OCI-LY1 (cell line): ENCODE data around the gene PODNL1.

Source experiments
- H2AFZ ChIP-seq: fragments of 200-600 bp; sonication (generic), shearing (Covaris generic); 2 replicates; pipeline ENCODE4 v1.6.0; 2014; ENCODE audit warnings: antibody characterized with exemption, mild to moderate bottlenecking, low read length
- H3F3A ChIP-seq: fragments of 200-600 bp; sonication (generic), shearing (Covaris generic); 2 replicates; pipeline ENCODE4 v1.6.0; 2014; ENCODE audit warnings: mild to moderate bottlenecking, antibody characterized with exemption, low read length, moderate library complexity; ENCODE audit not compliant: insufficient read depth
- H3K27ac ChIP-seq: fragments of 200-600 bp; sonication (generic); 2 replicates; pipeline ENCODE4 v1.5.1; 2014; ENCODE audit warnings: low read length, mixed run types, mild to moderate bottlenecking, low read depth; ENCODE audit not compliant: poor library complexity, severe bottlenecking
- H3K27me3 ChIP-seq: fragments of 200-600 bp; sonication (generic); 2 replicates; pipeline ENCODE4 v1.6.0; 2014; ENCODE audit warnings: antibody characterized with exemption, mild to moderate bottlenecking, low read length, moderate library complexity; ENCODE audit not compliant: insufficient read depth
- H3K36me3 ChIP-seq: fragments of 200-600 bp; sonication (generic); 2 replicates; pipeline ENCODE4 v1.6.1; 2014; ENCODE audit warnings: mild to moderate bottlenecking, antibody characterized with exemption, low read length, moderate library complexity, mixed read lengths; ENCODE audit not compliant: insufficient read depth
- H3K4me1 ChIP-seq: fragments of 200-600 bp; sonication (generic); 2 replicates; pipeline ENCODE4 v1.5.1; 2014; ENCODE audit warnings: mild to moderate bottlenecking, low read length, moderate library complexity; ENCODE audit not compliant: insufficient read depth, severe bottlenecking
- H3K4me2 ChIP-seq: fragments of 200-600 bp; sonication (generic), shearing (Covaris generic); 2 replicates; pipeline ENCODE4 v1.6.1; 2014; ENCODE audit warnings: low read length
- H3K4me3 ChIP-seq: fragments of 200-600 bp; sonication (generic); 2 replicates; pipeline ENCODE4 v1.5.1; 2014; ENCODE audit warnings: low read length, low read depth, mild to moderate bottlenecking, mixed read lengths; ENCODE audit not compliant: poor library complexity, severe bottlenecking
- H3K79me2 ChIP-seq: fragments of 200-600 bp; shearing (Covaris generic); 2 replicates; pipeline ENCODE4 v1.6.1; 2016; ENCODE audit warnings: mixed run types, low read length, mixed read lengths; ENCODE audit not compliant: insufficient read depth
- H3K9ac ChIP-seq: fragments of 200-600 bp; sonication (generic), shearing (Covaris generic); 2 replicates; pipeline ENCODE4 v1.6.1; 2014; ENCODE audit warnings: mild to moderate bottlenecking, low read length, mixed read lengths
- H3K9me2 ChIP-seq: fragments of 200-600 bp; sonication (generic), shearing (Covaris generic); 2 replicates; pipeline ENCODE4 v1.6.1; 2014; ENCODE audit warnings: low read depth, mild to moderate bottlenecking, low read length, mixed read lengths
- H3K9me3 ChIP-seq: fragments of 200-600 bp; shearing (Covaris generic); 2 replicates; pipeline ENCODE4 v1.6.1; 2014; ENCODE audit warnings: low read length, mixed read lengths
- H4K20me1 ChIP-seq: fragments of 200-600 bp; sonication (generic), shearing (Covaris generic); 2 replicates; pipeline ENCODE4 v1.6.0; 2016; ENCODE audit warnings: mild to moderate bottlenecking, low read length; ENCODE audit not compliant: insufficient read depth
- CTCF ChIP-seq: fragments of 200-600 bp; sonication (generic), shearing (Covaris generic); IDR thresholded peaks from 2 replicates; pipeline ENCODE4 v1.5.1; 2017; ENCODE audit warnings: mild to moderate bottlenecking, antibody characterized with exemption, low read length, moderate library complexity, mixed read lengths
- EZH2 ChIP-seq: fragments of 200-600 bp; sonication (generic), shearing (Covaris generic); IDR thresholded peaks from 2 replicates; pipeline ENCODE4 v1.8.0; 2017; ENCODE audit warnings: borderline replicate concordance, mixed run types, mild to moderate bottlenecking, antibody characterized with exemption, low read length, moderate library complexity, mixed read lengths

The PODNL1 gene

GRCh38 chr19:13985771-13986347 lies 47.6 kb upstream of the PODNL1 start:
- peak overlapping the region; percentile 69 for H3K4me2 ChIP-seq
- peaks cover 1% of the 10 kb centered on the region; the same call in 1 of the 2 replicates for H3K27me3 ChIP-seq
- H3F3A ChIP-seq = no peaks in the 10 kb centered on the region; the same call in 1 of the 2 replicates
- no peaks in the 10 kb centered on the region for H3K9me2 ChIP-seq
- H2AFZ ChIP-seq = no peak overlapping the region
- no peaks in the 10 kb centered on the region for H3K9me3 ChIP-seq
- peaks cover 40% of the 10 kb centered on the region for H3K4me1 ChIP-seq
- H3K79me2 ChIP-seq = no peaks in the 10 kb centered on the region
- H3K4me3 ChIP-seq = peak overlapping the region; percentile 44
- H3K36me3 ChIP-seq = peaks cover 3% of the 10 kb centered on the region; the same call in 1 of the 2 replicates
- H3K9ac ChIP-seq = peak overlapping the region; percentile 59
- H3K27ac ChIP-seq = peak overlapping the region; percentile 86
- TF ChIP-seq EZH2 (no peak), CTCF (no peak)
- no peaks in the 10 kb centered on the region for H4K20me1 ChIP-seq

- no peaks in the 10 kb centered on the region; the same call in 1 of the 2 replicates for H3F3A ChIP-seq
- no peak overlapping the region; the same call in 1 of the 2 replicates for H3K9ac ChIP-seq
- peak overlapping the region; percentile 86 for H3K27ac ChIP-seq
- H3K4me1 ChIP-seq = peaks cover 40% of the 10 kb centered on the region
- H3K4me2 ChIP-seq = peak overlapping the region; percentile 69; the same call in 1 of the 2 replicates
- no peaks in the 10 kb centered on the region for H3K79me2 ChIP-seq
- peaks cover 7% of the 10 kb centered on the region; the same call in 1 of the 2 replicates for H3K27me3 ChIP-seq
- TF ChIP-seq CTCF = no peak
- no peak for TF ChIP-seq EZH2
- H3K9me3 ChIP-seq = no peaks in the 10 kb centered on the region
- H3K4me3 ChIP-seq = no peak overlapping the region
- H3K9me2 ChIP-seq = no peaks in the 10 kb centered on the region
- H3K36me3 ChIP-seq = peaks cover 3% of the 10 kb centered on the region; the same call in 1 of the 2 replicates
- H2AFZ ChIP-seq = no peak overlapping the region
- no peaks in the 10 kb centered on the region for H4K20me1 ChIP-seq
These were observed 46.9 kb upstream of the PODNL1 start for GRCh38 chr19:13984875-13985741.

GRCh38 chr19:13984186-13984585 lies 46.0 kb upstream of the PODNL1 start:
- no peak overlapping the region for H3K9ac ChIP-seq
- H3K9me2 ChIP-seq = no peaks in the 10 kb centered on the region
- H3K9me3 ChIP-seq = no peaks in the 10 kb centered on the region
- H3K4me1 ChIP-seq = peaks cover 46% of the 10 kb centered on the region
- H2AFZ ChIP-seq = no peak overlapping the region
- H3K36me3 ChIP-seq = peaks cover 3% of the 10 kb centered on the region; the same call in 1 of the 2 replicates
- no peak overlapping the region for H3K4me2 ChIP-seq
- no peaks in the 10 kb centered on the region for H4K20me1 ChIP-seq
- no peaks in the 10 kb centered on the region; the same call in 1 of the 2 replicates for H3F3A ChIP-seq
- H3K27ac ChIP-seq = no peak overlapping the region
- TF ChIP-seq EZH2 (no peak), CTCF (no peak)
- H3K27me3 ChIP-seq = peaks cover 15% of the 10 kb centered on the region; the same call in 1 of the 2 replicates
- no peaks in the 10 kb centered on the region for H3K79me2 ChIP-seq
- no peak overlapping the region for H3K4me3 ChIP-seq
